Upper lobe of left lung (tissue), 6 donors: ENCODE results near the gene ATXN1. TPM values are rescaled to one million over a fixed set of nuclear protein-coding genes. Genes with fewer than 3 reads are reported as not detected.
"Not testable (repeated sequence)": the region's sequence is repeated elsewhere in the genome, so short reads cannot be mapped to it uniquely, and the experiment has no call there.

Source experiments
- ATAC-seq, 2 donors: fragments of 200-7000 bp; cut with Tn5 transposase; one replicate each; pipeline ENCODE4 v1.9.1; 2022; ENCODE audit warnings: mild to moderate bottlenecking in 2 of 2, moderate library complexity in 2 of 2; ENCODE audit not compliant: low FRiP score in 2 of 2
- DNase-seq, 2 donors: peaks; one replicate each; pipeline ENCODE4 v3.0.0-alpha.2; 2019 to 2020
- H3K27ac ChIP-seq, 4 donors: fragments of 200-600 bp; sonication (generic); one replicate each; pipeline ENCODE4 v1.5.1; 2016 to 2019
- H3K27me3 ChIP-seq, 4 donors: fragments of 200-600 bp; sonication (generic); one replicate each; pipeline ENCODE4 v1.5.1; 2017 to 2019
- H3K36me3 ChIP-seq, 4 donors: fragments of 200-600 bp; sonication (generic); one replicate each; pipeline ENCODE4 v1.5.1; 2016 to 2019
- H3K4me1 ChIP-seq, 4 donors: fragments of 200-600 bp; sonication (generic); one replicate each; pipeline ENCODE4 v1.5.1; 2018 to 2019
- H3K4me3 ChIP-seq, 4 donors: fragments of 200-600 bp; sonication (generic); one replicate each; pipeline ENCODE4 v1.5.1; 2017 to 2019; ENCODE audit warnings: mild to moderate bottlenecking in 2 of 4, moderate library complexity in 1 of 4
- H3K9me3 ChIP-seq, 4 donors: fragments of 200-600 bp; sonication (generic); one replicate each; pipeline ENCODE4 v1.5.1; 2018 to 2019
- EP300 ChIP-seq, 4 donors: sonication (generic); formaldehyde crosslinking; IDR thresholded peaks; one replicate each; pipeline ENCODE4 v1.5.1; 2017; ENCODE audit warnings: antibody characterized with exemption in 4 of 4, control low read depth in 2 of 4
- POLR2A ChIP-seq, 4 donors: fragments of 450-650 bp; IDR thresholded peaks; one replicate each; pipeline ENCODE4 v1.5.1; 2016 to 2017; ENCODE audit warnings: antibody characterized with exemption in 4 of 4, mild to moderate bottlenecking in 2 of 4
- POLR2AphosphoS5 ChIP-seq, 2 donors: sonication (generic); formaldehyde crosslinking; IDR thresholded peaks; one replicate each; pipeline ENCODE4 v1.5.1; 2017; ENCODE audit warnings: antibody characterized with exemption in 2 of 2
- WGBS, 2 donors: methylation state at CpG; one replicate each; pipeline ENCODE4 v1.1.5; 2017 to 2018; 5-methylcytosine and 5-hydroxymethylcytosine counted together
- total RNA-seq, 6 donors: library from RNA; depleted of rRNA in 4 of 6; stranded (reverse); fragments of >200 nt in 4 of 6; gene quantifications; one replicate each; pipeline versions ENCODE4 v1.1.0 to v1.2.1, GENCODE V29; 2016 to 2021
- TF ChIP-seq, protein P1 (sequence below), 6 experiments: fragments of 450-650 bp in 4 of 6; fragments of 200-600 bp in 2 of 6; sonication (generic) in 2 of 6; IDR thresholded peaks; one replicate each; pipeline ENCODE4 v1.5.1; 2016 to 2019; ENCODE audit warnings: antibody characterized with exemption in 6 of 6
- donor health status: DM: no; HTN: no; CAD: no; lungs with moderate emphysema.
- donor health status: DM: no; HTN: yes; CAD: no; lungs with severe emphysema.

ATXN1 gene
- total RNA-seq, 6 donors from 2014 or later, result 44.2 to 106 (median 71.7) TPM

DNA sequence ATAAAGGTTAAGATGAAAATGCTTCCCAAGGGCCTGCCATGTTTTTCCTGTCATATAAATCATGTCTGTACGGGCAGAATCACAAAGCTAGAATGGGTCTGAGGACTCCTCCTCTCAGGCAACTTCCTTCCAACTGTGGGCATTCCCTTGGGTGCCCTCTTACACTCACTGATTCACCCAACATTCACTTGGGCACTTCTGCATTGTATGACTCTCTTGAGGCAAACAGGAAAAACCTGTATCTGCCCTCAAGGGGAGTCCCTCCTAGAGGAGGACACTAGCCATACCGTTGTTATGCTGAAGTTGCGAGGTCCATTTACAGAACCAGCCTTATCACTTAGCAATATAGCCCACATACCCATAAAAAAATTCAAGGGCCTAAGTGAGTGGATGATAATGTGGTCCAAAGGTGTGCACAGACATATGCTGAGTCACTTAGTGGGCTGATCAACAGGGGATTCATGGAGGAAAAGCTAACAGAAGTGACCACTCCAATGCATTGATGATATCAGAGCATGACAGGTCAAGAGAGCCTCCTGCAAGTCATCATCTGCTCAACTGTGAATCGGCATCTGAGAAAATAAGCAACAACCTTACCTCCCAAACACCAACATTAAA lies 131.1 kb downstream of the ATXN1 start:
- H3K4me1 ChIP-seq, result peaks cover 0 to 8% (median 2%) of the 10 kb centered on the region in 4 donors
- WGBS, 2 donors, result 77 to 87% methylated on average over 4 of the region's 4 CpGs
- no peak for ATAC-seq

DNA sequence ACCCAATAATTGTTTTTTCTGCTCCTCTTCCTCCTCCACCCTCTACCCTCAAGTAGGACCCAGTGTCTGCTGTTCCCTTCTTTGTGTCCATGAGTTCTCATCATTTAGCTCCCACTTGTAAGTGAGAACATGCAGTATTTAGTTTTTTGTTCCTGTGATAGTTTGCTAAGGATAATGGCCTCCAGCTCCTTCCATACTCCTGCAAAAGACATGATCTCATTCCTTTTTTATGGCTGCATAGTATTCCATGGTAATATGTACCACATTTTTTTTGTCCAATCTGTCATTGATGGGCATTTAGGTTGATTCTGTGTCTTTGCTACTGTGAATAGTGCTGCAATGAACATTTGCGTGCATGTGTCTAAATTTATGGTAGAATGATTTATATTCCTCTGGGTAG lies 132.7 kb downstream of the ATXN1 start:
- 96 to 100% methylated on average over 1 of the region's 1 CpG for WGBS, 2 donors
- H3K27me3 ChIP-seq, DNase-seq: not testable (repeated sequence)

More for the DNA sequence above, 131.1 kb downstream of the ATXN1 start:
- H3K4me3 ChIP-seq, result no peak overlapping the region
- no peaks in the 10 kb centered on the region for H3K27me3 ChIP-seq
- no peak for DNase-seq
- TF ChIP-seq, protein P1, sequence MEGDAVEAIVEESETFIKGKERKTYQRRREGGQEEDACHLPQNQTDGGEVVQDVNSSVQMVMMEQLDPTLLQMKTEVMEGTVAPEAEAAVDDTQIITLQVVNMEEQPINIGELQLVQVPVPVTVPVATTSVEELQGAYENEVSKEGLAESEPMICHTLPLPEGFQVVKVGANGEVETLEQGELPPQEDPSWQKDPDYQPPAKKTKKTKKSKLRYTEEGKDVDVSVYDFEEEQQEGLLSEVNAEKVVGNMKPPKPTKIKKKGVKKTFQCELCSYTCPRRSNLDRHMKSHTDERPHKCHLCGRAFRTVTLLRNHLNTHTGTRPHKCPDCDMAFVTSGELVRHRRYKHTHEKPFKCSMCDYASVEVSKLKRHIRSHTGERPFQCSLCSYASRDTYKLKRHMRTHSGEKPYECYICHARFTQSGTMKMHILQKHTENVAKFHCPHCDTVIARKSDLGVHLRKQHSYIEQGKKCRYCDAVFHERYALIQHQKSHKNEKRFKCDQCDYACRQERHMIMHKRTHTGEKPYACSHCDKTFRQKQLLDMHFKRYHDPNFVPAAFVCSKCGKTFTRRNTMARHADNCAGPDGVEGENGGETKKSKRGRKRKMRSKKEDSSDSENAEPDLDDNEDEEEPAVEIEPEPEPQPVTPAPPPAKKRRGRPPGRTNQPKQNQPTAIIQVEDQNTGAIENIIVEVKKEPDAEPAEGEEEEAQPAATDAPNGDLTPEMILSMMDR (IDR thresholded peaks at IDR 0.05), result no peak
- TF ChIP-seq POLR2AphosphoS5 (IDR thresholded peaks at IDR 0.05), result no peak
- TF ChIP-seq POLR2A (IDR thresholded peaks at IDR 0.05), result no peak
- no peak for TF ChIP-seq EP300 (IDR thresholded peaks at IDR 0.05)
- no peaks in the 10 kb centered on the region for H3K9me3 ChIP-seq
- no peak overlapping the region for H3K27ac ChIP-seq
- peaks cover 0 to 3% (median 0%) of the 10 kb centered on the region in 4 donors for H3K36me3 ChIP-seq

DNA sequence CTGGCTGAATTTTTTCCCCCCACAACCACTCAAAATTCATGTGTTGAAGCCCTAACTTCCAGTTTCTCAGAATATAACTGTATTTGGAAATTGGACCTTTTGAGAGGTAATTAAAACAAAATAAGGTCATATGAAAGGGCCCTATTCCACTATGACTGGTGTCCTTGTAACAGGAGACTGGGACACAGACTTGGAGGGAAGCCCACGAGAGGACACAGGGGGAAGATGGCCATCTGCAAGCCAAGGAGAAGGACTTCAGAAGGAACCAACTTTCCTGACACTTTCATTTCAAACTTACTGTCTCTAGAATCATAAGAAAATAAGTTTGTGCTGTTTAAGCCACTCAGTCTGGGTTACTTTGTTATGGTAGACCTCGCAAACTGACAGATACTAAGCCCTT lies 134.6 kb downstream of the ATXN1 start:
- Histone ChIP-seq H3K27me3 (no peaks in the 10 kb centered on the region), H3K4me1 (peaks cover 0 to 8% (median 4%) of the 10 kb centered on the region in 4 donors), H3K4me3 (no peak overlapping the region), H3K36me3 (peaks cover 0 to 3% (median 0%) of the 10 kb centered on the region in 4 donors), H3K9me3 (no peaks in the 10 kb centered on the region), H3K27ac (no peak overlapping the region)
- no peak for DNase-seq
- ATAC-seq, result no peak
- 39 to 82% methylated on average over 2 of the region's 2 CpGs for WGBS, 2 donors
- TF ChIP-seq POLR2A (IDR thresholded peaks at IDR 0.05), result no peak
- TF ChIP-seq, protein P1 (IDR thresholded peaks at IDR 0.05), result no peak
- TF ChIP-seq EP300 (IDR thresholded peaks at IDR 0.05), result no peak
- no peak for TF ChIP-seq POLR2AphosphoS5 (IDR thresholded peaks at IDR 0.05)

More for the DNA sequence above, 132.7 kb downstream of the ATXN1 start:
- not testable (repeated sequence) for ATAC-seq, H3K9me3 ChIP-seq, H3K4me3 ChIP-seq, H3K36me3 ChIP-seq, H3K27ac ChIP-seq, H3K4me1 ChIP-seq

DNA sequence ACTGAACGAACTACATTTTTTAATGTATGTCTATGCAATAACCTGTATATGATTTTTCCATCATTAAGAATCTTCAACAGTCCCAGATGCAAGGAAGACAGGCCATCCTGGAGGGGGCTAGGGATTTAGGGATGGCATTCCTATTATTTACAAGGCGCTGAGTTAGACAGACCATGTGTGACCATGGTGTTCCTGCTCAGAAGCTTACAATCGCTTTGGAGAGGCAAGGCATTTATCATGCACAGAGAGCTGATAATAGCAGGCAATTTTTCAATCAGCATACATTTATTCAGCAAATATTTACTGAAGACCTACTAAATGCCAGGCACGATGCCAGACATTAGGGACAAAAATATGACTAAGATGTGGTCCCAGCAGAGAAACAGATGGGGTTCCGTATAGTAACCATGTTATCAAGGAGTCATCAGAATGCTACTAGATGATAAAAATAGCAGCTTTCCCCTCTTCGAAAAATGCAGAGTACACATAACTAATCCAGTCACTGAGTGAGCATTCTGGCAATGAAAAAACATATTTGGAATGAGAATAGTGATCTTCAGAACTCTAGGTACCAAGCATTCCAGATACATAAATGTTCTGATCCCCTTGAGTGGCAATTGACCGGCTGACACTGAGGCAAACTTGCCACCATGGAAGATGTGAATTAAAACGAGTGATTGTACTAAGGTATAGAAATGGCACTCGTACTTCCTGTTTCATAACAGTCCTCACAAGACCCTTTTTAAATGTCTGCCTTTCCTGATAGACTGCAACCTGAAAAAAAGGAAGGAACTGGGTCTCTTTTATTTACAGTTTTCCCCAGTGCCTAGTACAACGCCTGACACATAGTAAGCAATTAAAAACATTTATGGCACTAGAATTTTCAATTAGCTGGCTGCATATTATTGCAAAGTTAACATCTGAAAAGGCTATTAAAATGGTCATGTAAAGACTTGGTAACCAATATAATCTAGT lies 135.7 kb downstream of the ATXN1 start:
- Histone ChIP-seq H3K27ac (no peak overlapping the region), H3K4me1 (peaks cover 0 to 8% (median 4%) of the 10 kb centered on the region in 4 donors), H3K27me3 (no peaks in the 10 kb centered on the region), H3K9me3 (no peaks in the 10 kb centered on the region), H3K4me3 (no peak overlapping the region), H3K36me3 (peaks cover 0 to 3% (median 0%) of the 10 kb centered on the region in 4 donors)
- 72% methylated on average over 10 of the region's 10 CpGs for WGBS, 2 donors
- no peak for TF ChIP-seq EP300 (IDR thresholded peaks at IDR 0.05)
- no peak for TF ChIP-seq POLR2A (IDR thresholded peaks at IDR 0.05)
- TF ChIP-seq, protein P1 (IDR thresholded peaks at IDR 0.05), result no peak
- no peak for TF ChIP-seq POLR2AphosphoS5 (IDR thresholded peaks at IDR 0.05)
- ATAC-seq (no peak), DNase-seq (no peak)

DNA sequence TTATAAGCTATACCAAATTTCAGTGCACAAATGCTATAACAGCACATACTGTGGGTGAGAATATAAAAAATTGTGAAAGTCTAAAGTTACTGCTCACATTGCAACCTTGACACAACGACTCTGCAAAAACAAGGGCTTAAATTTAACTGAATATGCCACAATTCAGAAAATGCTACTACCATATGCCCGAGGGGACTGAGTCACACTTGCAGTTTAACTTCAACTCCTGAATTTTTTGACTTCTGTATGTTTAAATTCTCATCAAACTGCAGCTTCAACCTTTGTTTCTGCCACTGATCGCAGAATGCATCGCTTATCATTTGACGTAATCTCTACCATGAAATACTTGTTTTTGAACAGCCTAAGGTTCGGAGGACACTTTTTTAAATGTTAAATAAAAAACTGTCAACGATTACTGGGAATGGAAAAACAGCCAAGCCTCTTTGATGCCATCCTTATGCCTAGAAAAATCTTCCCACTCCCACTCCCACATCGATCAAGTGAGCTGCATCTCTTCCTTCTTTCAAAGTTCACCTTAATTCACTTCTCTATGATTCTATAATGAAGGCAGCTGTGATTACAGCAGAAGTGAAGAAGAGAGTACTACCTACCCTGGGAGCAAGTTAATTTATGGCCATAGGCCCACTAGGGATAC lies 136.5 kb downstream of the ATXN1 start:
- Histone ChIP-seq H3K4me1 (peaks cover 0 to 8% (median 4%) of the 10 kb centered on the region in 4 donors), H3K27ac (no peak overlapping the region), H3K36me3 (no peaks in the 10 kb centered on the region), H3K27me3 (no peaks in the 10 kb centered on the region), H3K9me3 (no peaks in the 10 kb centered on the region), H3K4me3 (no peak overlapping the region)
- no peak for DNase-seq
- WGBS, 2 donors, result 94% methylated on average over 8 of the region's 8 CpGs
- TF ChIP-seq EP300 (IDR thresholded peaks at IDR 0.05) (no peak), POLR2A (IDR thresholded peaks at IDR 0.05) (no peak), POLR2AphosphoS5 (IDR thresholded peaks at IDR 0.05) (no peak)
- TF ChIP-seq, protein P1 (IDR thresholded peaks at IDR 0.05), result no peak
- no peak for ATAC-seq
